RPMI7951 (cell line): ENCODE results near the gene TTC21A. TPM values are rescaled to one million over a fixed set of nuclear protein-coding genes. Genes with fewer than 3 reads are reported as not detected.

Experiments used
- DNase-seq: peaks from one replicate; pipeline ENCODE4 v3.0.0-alpha.2; 2012; ENCODE audit warnings: low read depth
- total RNA-seq: library from RNA; depleted of rRNA; stranded (reverse); fragments of >200 nt; shearing (Covaris generic); gene quantifications from 2 replicates; pipeline ENCODE4 v1.2.3, GENCODE V29; 2014

TTC21A gene
- total RNA-seq, 1 experiment from 2014 or later, result 0.60 TPM

- DNase-seq, result no peak
These were observed 29.3 kb downstream of the TTC21A start for GRCh38 chr3:39136533-39137434.

GRCh38 chr3:39137435-39137936 lies 30.0 kb downstream of the TTC21A start:
- no peak for DNase-seq

- no peak for DNase-seq
These were observed 30.7 kb downstream of the TTC21A start for GRCh38 chr3:39137991-39138803.

- DNase-seq, result no peak
These were observed 31.4 kb downstream of the TTC21A start for GRCh38 chr3:39138804-39139415.

GRCh38 chr3:39139442-39139841 lies 32.0 kb downstream of the TTC21A start:
- DNase-seq, result no peak

GRCh38 chr3:39140341-39140971 lies 33.0 kb downstream of the TTC21A start:
- no peak for DNase-seq

- DNase-seq, result no peak
These were observed 33.9 kb downstream of the TTC21A start for GRCh38 chr3:39141171-39141995.

- no peak for DNase-seq
These were observed 34.6 kb downstream of the TTC21A start for GRCh38 chr3:39142067-39142466.

- DNase-seq, result no peak
These were observed 35.8 kb downstream of the TTC21A start for GRCh38 chr3:39143051-39143885.

- DNase-seq, result peak; percentile 35
These were observed 36.7 kb downstream of the TTC21A start for GRCh38 chr3:39144095-39144747.

GRCh38 chr3:39144748-39145380 lies 37.4 kb downstream of the TTC21A start:
- DNase-seq, result no peak

- no peak for DNase-seq
These were observed 38.6 kb downstream of the TTC21A start for GRCh38 chr3:39146083-39146501.

GRCh38 chr3:39146611-39147591 lies 39.4 kb downstream of the TTC21A start:
- DNase-seq, result peak; percentile 99

- peak; percentile 71 for DNase-seq
These were observed 40.4 kb downstream of the TTC21A start for GRCh38 chr3:39147711-39148434.

- DNase-seq, result no peak
These were observed 41.1 kb downstream of the TTC21A start for GRCh38 chr3:39148435-39149058.

GRCh38 chr3:39149059-39149455 lies 41.6 kb downstream of the TTC21A start:
- DNase-seq, result no peak
